Mucosa of stomach (tissue), 1 donor: ENCODE results near the gene CACNB4.
"Not testable (repeated sequence)": the region's sequence is repeated elsewhere in the genome, so short reads cannot be mapped to it uniquely, and the experiment has no call there.

Experiments used
- H3K27me3 ChIP-seq: one replicate; pipeline ENCODE4 v1.7.0; 2013; ENCODE audit warnings: mild to moderate bottlenecking, low read length; ENCODE audit not compliant: control insufficient read depth, insufficient read depth
- H3K36me3 ChIP-seq: one replicate; pipeline ENCODE4 v1.7.0; 2013; ENCODE audit warnings: low read length; ENCODE audit not compliant: control insufficient read depth, insufficient read depth
- H3K4me1 ChIP-seq: one replicate; pipeline ENCODE4 v1.7.0; 2013; ENCODE audit warnings: mild to moderate bottlenecking, low read length; ENCODE audit not compliant: control insufficient read depth, insufficient read depth
- H3K4me3 ChIP-seq: one replicate; pipeline ENCODE4 v1.7.0; 2013; ENCODE audit warnings: low read length
- H3K9ac ChIP-seq: one replicate; pipeline ENCODE4 v1.7.0; 2013; ENCODE audit warnings: mild to moderate bottlenecking, low read length, moderate library complexity
- H3K9me3 ChIP-seq: one replicate; pipeline ENCODE4 v1.7.0; 2013; ENCODE audit warnings: mild to moderate bottlenecking, low read length, moderate library complexity; ENCODE audit not compliant: control insufficient read depth
- donor health status: Pancreatic carcinoma.

The CACNB4 gene

DNA sequence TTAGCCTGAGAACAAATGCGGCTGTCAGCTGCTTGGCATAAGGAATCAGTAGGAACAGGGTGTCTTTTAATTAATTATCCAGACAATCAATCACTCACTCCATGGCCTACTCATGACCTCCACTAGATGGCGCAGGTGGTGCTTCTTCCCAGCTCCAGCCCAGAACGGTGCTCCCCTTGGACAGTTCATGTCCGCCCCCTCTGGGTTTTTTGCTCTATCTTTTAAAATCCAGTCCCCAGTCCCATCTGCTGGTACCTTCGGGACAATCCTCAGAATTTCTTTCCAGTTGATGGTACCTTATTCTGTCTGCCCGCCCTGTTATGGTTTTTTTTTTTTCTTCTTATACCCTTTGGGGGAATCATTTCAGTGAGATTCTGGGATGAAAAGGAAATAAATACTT is 99.8 kb downstream of the CACNB4 start:
- no peaks in the 10 kb centered on the region for H3K4me1 ChIP-seq
- H3K36me3 ChIP-seq: no peaks in the 10 kb centered on the region
- no peaks in the 10 kb centered on the region for H3K27me3 ChIP-seq
- no peak overlapping the region for H3K4me3 ChIP-seq
- H3K9ac ChIP-seq: no peak overlapping the region
- no peaks in the 10 kb centered on the region for H3K9me3 ChIP-seq

DNA sequence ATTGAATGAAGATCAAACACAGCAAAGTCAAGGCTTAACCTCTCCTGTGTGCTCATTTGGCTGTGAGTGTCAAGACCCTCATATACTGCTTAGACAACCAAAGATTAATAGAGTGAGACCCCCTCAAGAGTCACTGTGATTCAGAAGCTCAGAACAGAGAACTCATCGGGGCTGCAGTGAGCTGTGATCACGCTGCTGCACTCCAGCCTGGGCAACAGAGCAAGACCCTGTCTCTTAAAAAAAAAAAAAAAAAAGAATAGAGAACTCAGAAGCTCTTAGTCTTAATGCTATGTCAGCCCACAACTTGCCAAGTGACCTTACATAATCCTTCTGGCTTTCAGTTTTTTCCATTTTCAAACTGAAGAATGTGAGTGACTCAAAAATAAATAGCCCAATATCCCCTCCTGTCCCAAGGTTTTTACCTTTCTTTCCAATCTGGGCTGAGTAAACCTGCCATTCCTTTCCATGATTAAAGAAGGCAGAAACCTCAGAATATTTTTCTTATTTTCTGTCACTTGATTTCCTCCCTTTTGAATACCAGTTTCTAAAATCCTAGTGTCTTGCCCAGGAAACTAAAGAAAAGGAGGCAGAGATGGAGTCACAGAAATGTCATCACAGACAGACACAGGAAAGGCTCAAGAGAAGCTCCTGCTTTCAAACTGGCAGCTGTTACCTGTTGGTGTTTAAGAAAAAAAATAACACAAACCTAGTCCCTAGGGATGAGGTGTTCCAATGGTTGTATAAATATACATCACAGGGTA is 102.4 kb downstream of the CACNB4 start:
- Histone ChIP-seq H3K4me1 (no peaks in the 10 kb centered on the region), H3K4me3 (no peak overlapping the region), H3K9me3 (no peaks in the 10 kb centered on the region), H3K36me3 (no peaks in the 10 kb centered on the region), H3K27me3 (no peaks in the 10 kb centered on the region), H3K9ac (no peak overlapping the region)

DNA sequence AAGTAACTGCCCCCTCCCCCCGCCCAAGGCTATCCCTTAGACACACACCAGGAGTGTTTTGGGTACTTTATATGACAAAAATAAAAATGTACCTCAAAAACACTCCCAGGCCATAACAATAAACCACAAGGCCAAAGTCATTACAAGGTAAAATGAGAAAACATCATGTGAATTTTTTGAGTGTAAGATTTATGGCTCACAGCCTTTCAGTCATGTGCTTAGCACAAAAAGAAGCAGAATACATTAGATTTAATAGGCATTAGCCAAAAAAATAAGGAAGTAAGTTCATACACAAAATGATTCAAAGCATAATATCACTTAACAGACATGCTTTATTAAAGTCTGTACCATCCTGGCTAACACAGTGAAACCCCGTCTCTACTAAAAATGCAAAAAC is 103.7 kb downstream of the CACNB4 start:
- H3K9ac ChIP-seq: no peak overlapping the region
- no peaks in the 10 kb centered on the region for H3K9me3 ChIP-seq
- no peaks in the 10 kb centered on the region for H3K4me1 ChIP-seq

DNA sequence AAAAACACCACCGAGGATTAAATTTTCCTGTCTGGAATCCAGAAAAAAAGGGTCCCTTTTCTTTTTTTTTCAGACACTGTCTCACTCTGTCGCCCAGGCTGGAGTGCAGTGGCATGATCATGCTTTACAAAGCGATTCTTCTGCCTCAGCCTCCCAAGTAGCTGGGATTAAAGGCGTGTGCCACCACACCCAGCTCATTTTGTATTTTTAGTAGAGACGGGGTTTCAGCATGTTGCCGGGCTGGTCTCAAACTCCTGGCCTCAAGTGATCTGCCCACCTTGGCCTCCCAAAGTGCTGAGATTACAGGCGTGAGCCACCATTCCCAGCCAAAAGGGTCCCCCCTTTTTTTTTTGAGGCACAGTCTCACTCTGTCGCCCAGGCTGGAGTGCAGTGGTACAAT is 104.7 kb downstream of the CACNB4 start:
- H3K4me1 ChIP-seq, H3K4me3 ChIP-seq, H3K27me3 ChIP-seq, H3K9ac ChIP-seq, H3K36me3 ChIP-seq, H3K9me3 ChIP-seq: not testable (repeated sequence)

More for the DNA sequence above, 103.7 kb downstream of the CACNB4 start:
- Histone ChIP-seq H3K4me3 (no peak overlapping the region), H3K27me3 (no peaks in the 10 kb centered on the region), H3K36me3 (no peaks in the 10 kb centered on the region)

DNA sequence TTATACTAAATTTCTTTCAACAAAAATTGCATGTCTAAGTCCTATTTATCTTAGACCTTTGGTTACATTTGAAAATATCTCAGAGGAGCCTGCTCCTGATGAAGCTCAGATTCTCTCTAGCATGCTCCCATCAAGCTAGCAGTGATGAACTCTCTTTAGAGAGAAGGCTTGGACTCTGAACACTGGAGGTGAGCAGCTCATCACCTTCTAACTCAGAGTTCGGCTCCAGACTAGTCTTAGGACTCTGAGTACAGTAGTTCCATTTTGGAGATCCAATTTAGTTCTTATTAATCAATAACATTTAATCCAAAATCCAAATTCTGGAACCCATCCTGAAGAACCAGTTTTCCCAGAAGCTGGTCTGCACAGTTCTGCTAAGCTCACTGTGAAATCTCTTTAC is 107.8 kb downstream of the CACNB4 start:
- Histone ChIP-seq H3K9me3 (no peaks in the 10 kb centered on the region), H3K36me3 (no peaks in the 10 kb centered on the region), H3K27me3 (no peaks in the 10 kb centered on the region), H3K4me1 (no peaks in the 10 kb centered on the region), H3K9ac (no peak overlapping the region), H3K4me3 (no peak overlapping the region)

DNA sequence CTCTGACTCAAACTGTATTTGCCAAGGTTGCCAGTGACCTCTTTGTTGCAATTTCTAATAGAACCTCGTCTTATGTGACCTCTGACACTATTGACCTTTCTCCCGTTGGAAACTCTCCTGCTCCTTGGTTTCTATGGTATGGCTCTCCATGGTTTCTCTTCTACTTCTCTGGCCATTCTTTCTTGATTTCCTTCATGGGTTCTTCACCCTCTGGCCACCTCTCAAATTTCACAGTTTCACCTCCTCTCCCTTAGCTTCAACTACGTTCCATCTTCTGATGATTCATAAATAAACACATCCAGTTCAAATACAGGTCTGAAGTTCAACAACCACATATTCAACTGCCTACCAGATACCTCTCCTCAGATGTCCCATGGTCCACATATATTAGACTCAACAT is 109.5 kb downstream of the CACNB4 start:
- Histone ChIP-seq H3K9me3 (no peaks in the 10 kb centered on the region), H3K4me3 (no peak overlapping the region), H3K27me3 (no peaks in the 10 kb centered on the region), H3K9ac (no peak overlapping the region), H3K4me1 (no peaks in the 10 kb centered on the region), H3K36me3 (no peaks in the 10 kb centered on the region)

DNA sequence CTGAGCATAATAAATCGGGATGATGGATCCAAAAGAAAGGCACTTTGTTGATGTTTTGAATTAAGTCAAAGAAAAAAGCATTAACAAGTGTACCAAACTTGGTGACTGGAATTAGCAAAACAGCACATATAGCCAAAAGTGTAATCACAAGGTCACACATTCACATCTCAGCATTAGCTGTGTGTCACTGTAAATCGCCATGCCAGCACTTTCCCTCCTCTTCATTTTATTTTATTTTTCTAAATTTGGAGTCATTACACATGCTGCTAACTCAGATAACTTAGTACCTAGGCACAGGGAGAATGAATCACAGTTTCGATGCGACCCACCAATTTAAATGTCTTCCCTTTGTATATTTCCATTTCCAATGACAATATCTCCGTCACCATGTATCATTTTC is 111.4 kb downstream of the CACNB4 start:
- H3K4me1 ChIP-seq: no peaks in the 10 kb centered on the region
- H3K9me3 ChIP-seq: no peaks in the 10 kb centered on the region
- H3K36me3 ChIP-seq: no peaks in the 10 kb centered on the region
- H3K4me3 ChIP-seq: no peak overlapping the region
- no peak overlapping the region for H3K9ac ChIP-seq
- no peaks in the 10 kb centered on the region for H3K27me3 ChIP-seq

DNA sequence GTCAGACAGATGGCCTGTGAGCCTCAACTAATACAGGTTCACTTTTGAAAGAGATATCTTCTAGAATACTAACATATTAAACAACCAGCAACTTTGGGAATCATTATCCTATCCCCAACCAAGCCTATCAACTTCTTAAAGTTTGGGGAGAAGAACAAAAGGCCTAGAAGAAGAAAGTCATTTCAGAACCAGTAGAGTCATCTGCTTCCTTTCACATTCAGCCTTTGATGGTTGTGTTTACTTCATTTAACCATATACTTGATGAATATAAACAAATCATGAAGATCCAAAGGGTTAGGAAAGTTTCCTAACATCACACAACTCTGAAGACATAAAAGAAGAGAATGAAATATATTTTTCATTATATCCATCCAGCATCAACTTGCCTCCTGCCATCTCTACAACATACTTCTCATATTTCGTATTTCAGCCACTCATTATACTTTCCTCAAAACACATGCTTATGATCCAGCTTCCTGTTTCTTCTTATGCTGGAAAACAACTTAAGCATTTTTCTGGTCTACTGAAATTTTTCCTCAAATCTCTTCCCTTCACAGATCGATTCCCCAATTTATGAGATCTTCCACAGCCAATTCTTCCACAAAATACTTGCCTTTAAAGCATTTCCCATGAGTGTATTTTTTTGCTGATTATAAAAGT is 114.3 kb downstream of the CACNB4 start:
- Histone ChIP-seq H3K27me3 (no peaks in the 10 kb centered on the region), H3K9me3 (no peaks in the 10 kb centered on the region), H3K36me3 (no peaks in the 10 kb centered on the region), H3K4me3 (no peak overlapping the region), H3K4me1 (no peaks in the 10 kb centered on the region), H3K9ac (no peak overlapping the region)

DNA sequence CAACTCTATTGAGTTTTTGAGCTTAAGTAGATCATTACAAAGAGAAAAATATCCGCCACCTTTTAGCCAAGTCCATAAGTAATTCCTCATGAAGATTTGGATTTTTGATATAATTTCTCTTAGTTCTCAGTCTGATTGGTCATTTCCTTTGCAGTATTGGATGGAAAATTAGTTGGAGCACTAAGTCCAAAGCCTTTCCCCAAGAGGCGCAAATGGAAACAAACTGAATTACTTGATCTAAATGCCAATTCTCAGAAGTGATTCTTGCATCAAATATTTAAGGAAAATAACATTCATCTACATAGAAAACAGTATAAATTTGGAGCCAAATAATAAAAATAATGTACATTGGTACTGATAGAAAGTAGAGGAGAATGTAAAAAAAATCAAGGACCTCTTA is 115.6 kb downstream of the CACNB4 start:
- H3K9ac ChIP-seq: no peak overlapping the region
- no peaks in the 10 kb centered on the region for H3K4me1 ChIP-seq
- no peaks in the 10 kb centered on the region for H3K27me3 ChIP-seq
- H3K4me3 ChIP-seq: no peak overlapping the region
- H3K36me3 ChIP-seq: no peaks in the 10 kb centered on the region
- no peaks in the 10 kb centered on the region for H3K9me3 ChIP-seq

DNA sequence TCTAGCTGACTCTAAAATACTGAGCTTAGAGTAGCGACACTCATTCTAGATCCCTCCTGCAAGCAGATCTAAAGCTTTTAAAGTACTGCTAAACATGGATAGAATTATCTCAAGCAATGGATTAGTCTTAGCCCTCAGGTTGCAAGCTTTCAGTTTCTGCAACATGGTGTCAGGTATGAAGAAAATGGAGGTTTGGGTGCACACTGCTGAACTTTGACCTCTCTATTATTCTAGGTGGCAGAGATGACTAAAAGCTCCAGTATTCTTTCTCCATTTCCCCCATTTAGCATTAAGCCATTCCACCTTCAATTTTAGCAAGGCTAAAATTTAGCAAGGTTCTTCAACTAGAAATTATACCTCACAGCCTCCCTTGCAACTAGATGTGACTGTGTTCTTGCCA is 117.0 kb downstream of the CACNB4 start:
- H3K36me3 ChIP-seq: no peaks in the 10 kb centered on the region
- H3K9ac ChIP-seq: no peak overlapping the region
- no peak overlapping the region for H3K4me3 ChIP-seq
- H3K9me3 ChIP-seq: no peaks in the 10 kb centered on the region
- no peaks in the 10 kb centered on the region for H3K4me1 ChIP-seq
- H3K27me3 ChIP-seq: peaks cover 1% of the 10 kb centered on the region

DNA sequence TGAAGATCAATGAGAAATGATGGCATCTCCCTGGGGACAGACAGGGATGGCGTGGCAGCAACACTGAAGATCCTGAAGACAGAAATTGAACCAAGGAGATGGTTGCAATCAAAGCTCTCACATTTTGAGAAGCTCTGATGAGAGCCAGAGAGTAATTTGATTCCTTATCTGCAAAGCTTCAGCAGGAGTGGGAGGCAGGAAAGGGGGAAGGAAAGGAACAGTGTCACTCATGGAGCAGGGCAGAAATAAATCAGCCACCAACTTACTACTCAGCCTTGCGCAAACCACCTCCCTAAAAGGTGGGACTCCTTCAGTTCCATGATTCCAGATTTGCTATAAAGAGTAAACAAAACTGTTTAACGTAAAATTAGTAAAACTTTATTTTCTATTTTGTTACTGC is 119.2 kb downstream of the CACNB4 start:
- peaks cover 3% of the 10 kb centered on the region for H3K27me3 ChIP-seq
- no peak overlapping the region for H3K4me3 ChIP-seq
- no peaks in the 10 kb centered on the region for H3K9me3 ChIP-seq
- no peak overlapping the region for H3K9ac ChIP-seq
- no peaks in the 10 kb centered on the region for H3K4me1 ChIP-seq
- H3K36me3 ChIP-seq: no peaks in the 10 kb centered on the region

DNA sequence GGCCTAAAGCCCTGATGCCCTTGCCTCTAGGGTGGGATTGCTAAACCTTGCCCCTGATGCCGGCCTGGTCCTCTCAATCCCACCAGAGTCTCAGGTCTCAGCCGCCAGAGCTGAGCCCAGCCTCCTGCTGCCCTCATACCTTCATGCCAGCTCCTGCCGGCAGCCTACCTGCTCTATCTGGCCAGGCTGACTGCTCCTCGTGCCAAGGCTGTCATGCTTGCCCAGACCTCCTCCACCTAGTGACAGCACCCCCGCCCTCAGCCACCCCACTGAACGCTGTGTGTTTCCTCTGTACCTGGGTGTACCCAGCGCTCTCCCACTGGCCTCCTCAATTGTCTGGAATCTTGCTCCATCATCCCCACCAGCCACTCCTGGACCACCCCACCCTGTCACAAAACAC is 120.1 kb downstream of the CACNB4 start:
- peaks cover 4% of the 10 kb centered on the region for H3K27me3 ChIP-seq
- no peak overlapping the region for H3K9ac ChIP-seq
- H3K4me3 ChIP-seq: no peak overlapping the region
- H3K4me1 ChIP-seq: no peaks in the 10 kb centered on the region
- H3K9me3 ChIP-seq: no peaks in the 10 kb centered on the region
- H3K36me3 ChIP-seq: no peaks in the 10 kb centered on the region
